Measurements from ENCODE around the gene PIWIL4. TPM values are rescaled to one million over a fixed set of nuclear protein-coding genes. Genes with fewer than 3 reads are reported as not detected.

Gene PIWIL4
- total and polyA plus RNA-seq, 2 of the 8 experiments (the other 6 are each of a cell fraction or from before 2014, with no cell fraction given), result 0.51 to 0.52 TPM

GRCh38 chr11:94590352-94591041 is 23.3 kb downstream of the PIWIL4 start:
- H2AK5ac ChIP-seq (ENCODE audit: low read depth, low read length), result no peak overlapping the region
- H3K18ac ChIP-seq (ENCODE audit: extremely low read depth, low read length), result no peak overlapping the region
- no peak overlapping the region for H2BK120ac ChIP-seq (replicated peaks; ENCODE audit: low read depth, low read length)
- H3K9ac ChIP-seq (replicated peaks in 1 of 4; ENCODE audit: extremely low read depth in 1 of 4, low read depth in 3 of 4, low read length in 3 of 4), result no peak overlapping the region
- no peaks in the 10 kb centered on the region for H3K79me2 ChIP-seq (ENCODE audit: control insufficient read depth in 1 of 2, insufficient read depth in 2 of 2, low read length in 2 of 2)
- H3K9me3 ChIP-seq (ENCODE audit: insufficient read depth in 2 of 2, low read depth in 1 of 2, low read length in 1 of 2), result no peaks in the 10 kb centered on the region
- no peak overlapping the region for H2BK15ac ChIP-seq (ENCODE audit: low read length)
- H3K23ac ChIP-seq (ENCODE audit: insufficient read length), result no peak overlapping the region
- H2BK12ac ChIP-seq (ENCODE audit: low read depth, low read length), result no peak overlapping the region
- no peak overlapping the region for H3K27ac ChIP-seq (ENCODE audit: low read depth, low read length)
- no peaks in the 10 kb centered on the region; a peak in 2 of 7 replicates for H3K27me3 ChIP-seq (replicated peaks in 1 of 4; ENCODE audit: control insufficient read depth in 3 of 4, extremely low read depth in 1 of 4, insufficient read depth in 3 of 4, low read length in 3 of 4)
- no peaks in the 10 kb centered on the region for H3K4me1 ChIP-seq (replicated peaks in 1 of 4; ENCODE audit: control insufficient read depth in 3 of 4, insufficient read depth in 4 of 4, low read length in 3 of 4)
- no peak overlapping the region for H3K56ac ChIP-seq (replicated peaks; ENCODE audit: insufficient read length, low read depth, low read length)
- POLR2A ChIA-PET (ENCODE audit: partially characterized antibody), result no interaction called here
- DNase-seq (ENCODE audit: low read depth in 1 of 2, low spot score in 2 of 2), result no peak
- no peak overlapping the region for H2AFZ ChIP-seq (ENCODE audit: low read length)
- no peak overlapping the region for H3K4ac ChIP-seq (replicated peaks; ENCODE audit: insufficient read length, low read depth, low read length)
- FAIRE-seq, result no peak
- no peak overlapping the region for H3K4me3 ChIP-seq (ENCODE audit: extremely low read depth in 1 of 4, insufficient read depth in 2 of 4, low read depth in 3 of 4, low read length in 4 of 4)
- no peak overlapping the region for H3K14ac ChIP-seq (ENCODE audit: insufficient read length)
- no peak overlapping the region for H4K8ac ChIP-seq (ENCODE audit: extremely low read depth, insufficient read depth, low read length)
- no peaks in the 10 kb centered on the region for H4K20me1 ChIP-seq (replicated peaks in 1 of 2; ENCODE audit: control insufficient read depth in 1 of 2, insufficient read depth in 2 of 2, low read length in 2 of 2)
- CTCF ChIA-PET (ENCODE audit: partially characterized antibody), result interaction anchor here (0.6 to 1.6 kb wide), 5 partner anchors 13 to 288 kb away, joined by 3 read pairs; no protein-coding TSS in a partner anchor
- H3K4me2 ChIP-seq (ENCODE audit: insufficient read depth in 1 of 2, low read depth in 2 of 2, low read length in 2 of 2), result no peak overlapping the region
- H3K23me2 ChIP-seq (ENCODE audit: low read depth, low read length), result no peaks in the 10 kb centered on the region
- no peak overlapping the region for H2BK5ac ChIP-seq (ENCODE audit: low read depth, low read length)
- H2BK20ac ChIP-seq (ENCODE audit: low read length), result no peak overlapping the region
- WGBS, 2 experiments (ENCODE audit: extremely low coverage in 1 of 2, insufficient coverage in 1 of 2, insufficient read length in 1 of 2, insufficient replicate concordance in 2 of 2, low coverage in 1 of 2, low lambda C conversion rate in 2 of 2, missing lambda C conversion rate in 1 of 2), result 74% methylated on average over 6 of the region's 6 CpGs; no CpG with 5 or more reads in 1 of the 2 experiments
- no peaks in the 10 kb centered on the region for H3K79me1 ChIP-seq (ENCODE audit: low read depth, low read length)
- H4K5ac ChIP-seq (ENCODE audit: insufficient read length, low read depth, low read length), result no peak overlapping the region
- H3K36me3 ChIP-seq (ENCODE audit: control insufficient read depth in 2 of 4, insufficient read depth in 4 of 4, low read length in 3 of 4), result no peaks in the 10 kb centered on the region
- no peak overlapping the region for H4K91ac ChIP-seq (replicated peaks; ENCODE audit: insufficient read length, low read length)
- TF ChIP-seq CREB1 (IDR thresholded peaks at IDR 0.05) (no peak), USF2 (IDR thresholded peaks at IDR 0.05; ENCODE audit: low read length) (no peak), TAF1 (IDR thresholded peaks at IDR 0.05; ENCODE audit: low read depth, low read length) (no peak), TBP (IDR thresholded peaks at IDR 0.05; ENCODE audit: low read depth, low read length) (no peak), EZH2 (IDR thresholded peaks at IDR 0.05; ENCODE audit: low read depth, low read length, severe bottlenecking) (no peak), EGR1 (IDR thresholded peaks at IDR 0.05; ENCODE audit: borderline replicate concordance, low read depth, low read length) (no peak), KDM4A (IDR thresholded peaks at IDR 0.05; ENCODE audit: low read depth, low read length, severe bottlenecking) (no peak), NANOG (IDR thresholded peaks at IDR 0.05; ENCODE audit: insufficient read depth, low read depth, low read length, poor library complexity, severe bottlenecking) (no peak), SIN3A (conservative IDR thresholded peaks at IDR 0.05 in 1 of 2, IDR thresholded peaks at IDR 0.05 in 1 of 2; ENCODE audit: low read depth in 1 of 2, low read length in 2 of 2) (no peak), SP2 (IDR thresholded peaks at IDR 0.05; ENCODE audit: low read length) (no peak)
